DOHH2 (cell line): ENCODE results near the gene COLEC12.

Experiments used
- H3F3A ChIP-seq: fragments of 200-600 bp; sonication (generic), shearing (Covaris generic); 2 replicates; pipeline ENCODE4 v1.6.0; 2016; ENCODE audit warnings: antibody characterized with exemption, mild to moderate bottlenecking; ENCODE audit not compliant: control insufficient read depth, insufficient read depth
- H3K27ac ChIP-seq: fragments of 200-600 bp; sonication (generic); 2 replicates; pipeline ENCODE4 v1.5.1; 2014; ENCODE audit warnings: low read depth, mild to moderate bottlenecking, low read length, moderate library complexity
- H3K27me3 ChIP-seq: fragments of 200-600 bp; sonication (generic); 2 replicates; pipeline ENCODE4 v1.6.1; 2014; ENCODE audit warnings: mild to moderate bottlenecking, low read length, mixed read lengths; ENCODE audit not compliant: control insufficient read depth
- H3K36me3 ChIP-seq: fragments of 200-600 bp; sonication (generic); 2 replicates; pipeline ENCODE4 v1.6.1; 2014; ENCODE audit warnings: mild to moderate bottlenecking, low read length, moderate library complexity, mixed read lengths; ENCODE audit not compliant: control insufficient read depth
- H3K4me1 ChIP-seq: fragments of 200-600 bp; sonication (generic); 2 replicates; pipeline ENCODE4 v1.6.1; 2014; ENCODE audit warnings: mild to moderate bottlenecking, low read length, mixed read lengths; ENCODE audit not compliant: control insufficient read depth
- H3K4me2 ChIP-seq: fragments of 200-600 bp; sonication (generic); 2 replicates; pipeline ENCODE4 v1.6.0; 2014; ENCODE audit warnings: mild to moderate bottlenecking, low read length, moderate library complexity
- H3K4me3 ChIP-seq: fragments of 200-600 bp; sonication (generic); 2 replicates; pipeline ENCODE4 v1.5.1; 2014; ENCODE audit warnings: mild to moderate bottlenecking, low read length, mixed read lengths
- H3K79me2 ChIP-seq: fragments of 200-600 bp; sonication (generic); 2 replicates; pipeline ENCODE4 v1.6.1; 2014; ENCODE audit warnings: mild to moderate bottlenecking, low read length, mixed read lengths; ENCODE audit not compliant: control insufficient read depth
- H3K9me2 ChIP-seq: fragments of 200-600 bp; sonication (generic); replicated peaks from 2 replicates; pipeline ENCODE4 v1.6.1; 2014; ENCODE audit warnings: mild to moderate bottlenecking, low read length, mixed read lengths; ENCODE audit not compliant: control insufficient read depth
- H3K9me3 ChIP-seq: fragments of 200-600 bp; sonication (generic); 2 replicates; pipeline ENCODE4 v1.6.1; 2014; ENCODE audit warnings: antibody characterized with exemption, low read length, mixed read lengths; ENCODE audit not compliant: control insufficient read depth, insufficient read depth
- H4K20me1 ChIP-seq: fragments of 200-600 bp; sonication (generic); 2 replicates; pipeline ENCODE4 v1.6.0; 2014; ENCODE audit warnings: low read depth, mild to moderate bottlenecking, antibody characterized with exemption, low read length, moderate library complexity; ENCODE audit not compliant: control insufficient read depth, insufficient read depth
- EZH2phosphoT487 ChIP-seq: fragments of 200-600 bp; sonication (generic); IDR thresholded peaks from 2 replicates; pipeline ENCODE4 v1.6.1; 2017; ENCODE audit warnings: borderline replicate concordance, mild to moderate bottlenecking, antibody characterized with exemption, low read length, moderate library complexity, mixed read lengths
- TF ChIP-seq, protein P1 (sequence below): fragments of 200-600 bp; sonication (generic); IDR thresholded peaks from one replicate; pipeline ENCODE4 v1.5.1; 2014; ENCODE audit warnings: antibody characterized with exemption, mild to moderate bottlenecking, low read depth, low read length; ENCODE audit not compliant: poor library complexity, severe bottlenecking

Gene COLEC12

DNA sequence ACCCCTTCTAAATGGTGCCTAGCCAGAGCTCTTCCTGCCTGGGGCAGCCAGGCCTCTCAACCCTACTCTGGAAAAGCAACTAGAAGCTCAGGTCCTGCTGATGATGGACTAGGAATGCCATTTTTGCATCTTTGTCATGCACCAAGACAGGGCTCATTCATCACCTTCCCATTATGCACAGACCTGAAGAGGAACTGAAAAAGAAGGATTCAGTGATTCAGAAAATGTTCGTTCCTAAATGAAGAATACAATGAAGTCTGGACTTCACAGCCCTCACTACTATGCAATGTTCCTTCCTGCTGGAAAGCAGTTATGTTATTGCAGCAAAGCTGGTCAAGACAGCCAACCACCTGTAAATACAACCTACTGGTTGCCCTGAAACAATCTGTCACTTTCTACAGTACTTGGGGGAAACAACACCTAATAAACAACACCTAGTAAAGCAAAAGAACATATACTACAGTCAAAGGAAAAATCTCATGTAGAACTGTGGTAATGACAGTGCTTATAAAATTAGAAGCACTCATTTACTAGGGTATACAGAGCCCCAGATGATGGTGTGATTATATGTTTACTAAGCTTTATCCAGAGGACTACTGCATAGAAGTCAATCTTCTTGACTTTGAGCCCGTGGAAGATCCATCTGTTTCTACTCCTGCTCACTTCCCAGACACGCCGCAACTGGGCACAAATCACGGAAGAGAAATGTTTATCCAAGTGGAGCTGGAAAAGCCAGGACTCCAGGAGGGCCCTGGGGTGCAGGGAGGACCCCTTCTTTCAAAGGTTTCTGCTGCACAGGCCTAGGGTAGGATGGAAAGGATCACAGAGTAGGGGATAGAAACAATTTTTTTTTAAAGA lies 129.5 kb downstream of the COLEC12 start:
- TF ChIP-seq, protein P1, sequence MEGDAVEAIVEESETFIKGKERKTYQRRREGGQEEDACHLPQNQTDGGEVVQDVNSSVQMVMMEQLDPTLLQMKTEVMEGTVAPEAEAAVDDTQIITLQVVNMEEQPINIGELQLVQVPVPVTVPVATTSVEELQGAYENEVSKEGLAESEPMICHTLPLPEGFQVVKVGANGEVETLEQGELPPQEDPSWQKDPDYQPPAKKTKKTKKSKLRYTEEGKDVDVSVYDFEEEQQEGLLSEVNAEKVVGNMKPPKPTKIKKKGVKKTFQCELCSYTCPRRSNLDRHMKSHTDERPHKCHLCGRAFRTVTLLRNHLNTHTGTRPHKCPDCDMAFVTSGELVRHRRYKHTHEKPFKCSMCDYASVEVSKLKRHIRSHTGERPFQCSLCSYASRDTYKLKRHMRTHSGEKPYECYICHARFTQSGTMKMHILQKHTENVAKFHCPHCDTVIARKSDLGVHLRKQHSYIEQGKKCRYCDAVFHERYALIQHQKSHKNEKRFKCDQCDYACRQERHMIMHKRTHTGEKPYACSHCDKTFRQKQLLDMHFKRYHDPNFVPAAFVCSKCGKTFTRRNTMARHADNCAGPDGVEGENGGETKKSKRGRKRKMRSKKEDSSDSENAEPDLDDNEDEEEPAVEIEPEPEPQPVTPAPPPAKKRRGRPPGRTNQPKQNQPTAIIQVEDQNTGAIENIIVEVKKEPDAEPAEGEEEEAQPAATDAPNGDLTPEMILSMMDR: no peak
- no peak for TF ChIP-seq EZH2phosphoT487
- Histone ChIP-seq H3K36me3 (no peaks in the 10 kb centered on the region), H3K27ac (0 out of 2 replicates have a peak overlapping the region, but pooled peaks have one; percentile 9), H3K4me2 (no peak overlapping the region), H4K20me1 (no peaks in the 10 kb centered on the region), H3K27me3 (no peaks in the 10 kb centered on the region), H3F3A (no peaks in the 10 kb centered on the region), H3K9me2 (no peaks in the 10 kb centered on the region), H3K79me2 (no peaks in the 10 kb centered on the region), H3K4me1 (peaks cover 19% of the 10 kb centered on the region), H3K4me3 (no peak overlapping the region), H3K9me3 (no peaks in the 10 kb centered on the region)

DNA sequence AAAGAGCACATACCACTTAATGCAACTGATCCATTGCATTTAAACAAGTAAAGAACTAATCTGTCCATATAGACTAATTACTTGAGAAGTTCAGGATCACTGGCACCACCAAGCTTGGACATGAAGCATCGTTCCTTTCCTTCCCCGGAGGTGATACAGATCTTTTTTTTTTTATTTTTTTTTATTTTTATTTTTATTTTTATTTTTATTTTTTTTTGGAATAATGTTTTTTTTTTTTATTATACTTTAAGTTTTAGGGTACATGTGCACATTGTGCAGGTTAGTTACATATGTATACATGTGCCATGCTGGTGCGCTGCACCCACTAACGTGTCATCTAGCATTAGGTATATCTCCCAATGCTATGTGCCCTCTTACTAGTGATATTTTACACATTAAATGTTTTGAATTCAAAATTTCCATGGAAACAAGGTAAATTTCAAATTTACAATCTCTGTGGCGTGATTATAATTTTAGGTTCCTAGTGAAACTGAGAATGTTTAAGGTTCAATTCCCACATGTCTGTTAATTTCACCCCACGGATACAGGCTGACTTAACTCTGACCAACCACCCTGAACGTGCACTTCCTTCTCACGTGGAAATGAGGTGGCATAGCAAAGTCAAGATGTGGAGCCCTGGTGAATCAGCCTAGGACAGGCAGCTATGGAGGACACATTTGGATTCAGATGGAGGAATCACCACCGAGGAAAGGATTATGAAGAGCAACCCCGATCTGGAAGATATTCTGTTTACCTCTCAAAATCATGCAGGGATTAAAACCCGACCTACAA lies 131.1 kb downstream of the COLEC12 start:
- Histone ChIP-seq H4K20me1 (no peaks in the 10 kb centered on the region), H3K36me3 (no peaks in the 10 kb centered on the region), H3K9me2 (no peaks in the 10 kb centered on the region), H3K4me3 (no peak overlapping the region), H3K79me2 (no peaks in the 10 kb centered on the region), H3F3A (no peaks in the 10 kb centered on the region), H3K27me3 (no peaks in the 10 kb centered on the region), H3K4me2 (no peak overlapping the region), H3K4me1 (peaks cover 13% of the 10 kb centered on the region), H3K9me3 (no peaks in the 10 kb centered on the region), H3K27ac (no peak overlapping the region)
- TF ChIP-seq, protein P1: no peak
- TF ChIP-seq EZH2phosphoT487: no peak

DNA sequence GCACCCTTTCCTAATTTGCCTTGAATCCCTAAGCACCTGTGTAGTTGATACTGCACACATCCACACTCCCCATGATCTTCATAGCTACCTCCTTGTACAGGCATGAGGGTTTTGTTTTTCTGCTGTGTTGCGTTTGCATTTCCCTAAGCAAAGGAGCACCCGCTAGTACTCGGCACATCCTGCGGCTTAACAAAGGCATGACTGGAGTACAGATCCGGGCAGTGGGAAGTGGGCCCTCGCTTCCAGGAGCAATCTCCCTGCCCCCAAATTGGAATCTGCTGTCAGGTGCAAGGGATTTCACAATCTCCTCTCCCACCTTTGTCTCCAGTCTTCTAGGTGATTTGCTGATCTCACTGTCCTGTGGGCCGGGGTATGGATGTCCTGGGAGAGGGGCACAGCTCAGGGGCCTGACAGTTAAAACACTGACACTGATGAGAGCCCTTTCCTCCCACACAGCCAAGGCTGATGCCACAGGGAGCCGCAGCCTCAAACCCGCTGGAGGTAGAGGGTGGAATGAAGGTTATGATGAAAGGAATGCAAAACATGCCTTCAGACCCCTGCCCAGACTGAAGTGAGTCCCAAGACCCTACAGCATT lies 133.9 kb downstream of the COLEC12 start:
- Histone ChIP-seq H3K36me3 (no peaks in the 10 kb centered on the region), H3K4me3 (no peak overlapping the region), H3K27me3 (no peaks in the 10 kb centered on the region), H4K20me1 (no peaks in the 10 kb centered on the region), H3K4me1 (peaks cover 12% of the 10 kb centered on the region), H3K79me2 (no peaks in the 10 kb centered on the region), H3F3A (no peaks in the 10 kb centered on the region), H3K4me2 (no peak overlapping the region), H3K9me2 (no peaks in the 10 kb centered on the region), H3K27ac (no peak overlapping the region), H3K9me3 (no peaks in the 10 kb centered on the region)
- TF ChIP-seq, protein P1: no peak
- no peak for TF ChIP-seq EZH2phosphoT487
